NOMO-1 treated with dmso at 0.1 percent for 144 hours (cell line): ENCODE measurements around the gene PAAF1.

ENCODE experiments used
- DNase-seq: peaks from one replicate; lab custom pipeline; 2025; ENCODE audit not compliant: unreplicated experiment; lab: John Stamatoyannopoulos, UW

The PAAF1 gene

GRCh38 chr11:73969991-73970800 lies 93.4 kb downstream of the PAAF1 start:
- DNase-seq = no peak

GRCh38 chr11:73971175-73971719 lies 94.4 kb downstream of the PAAF1 start:
- no peak for DNase-seq

DNA sequence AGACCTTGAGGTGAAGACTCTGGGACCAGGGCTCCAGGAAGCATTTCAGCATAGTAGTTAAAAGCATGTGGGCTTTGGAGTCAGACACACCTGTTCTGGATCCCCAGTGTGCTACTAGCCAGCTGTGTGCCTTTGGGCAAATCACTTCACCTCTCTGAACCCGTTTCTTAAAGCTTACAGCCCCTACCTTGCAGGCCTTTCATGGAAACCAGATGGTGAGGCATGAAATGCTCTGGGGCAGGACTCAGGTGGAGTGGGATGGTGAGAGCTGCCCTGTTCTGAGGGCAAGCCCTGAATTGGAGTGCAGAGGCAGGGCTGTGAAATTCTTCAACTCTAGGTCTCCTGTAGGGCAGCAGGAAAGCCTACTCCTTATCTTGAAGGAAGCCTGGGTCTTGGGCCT lies 95.4 kb downstream of the PAAF1 start:
- no peak for DNase-seq

GRCh38 chr11:73972620-73973449 lies 96.0 kb downstream of the PAAF1 start:
- no peak for DNase-seq

GRCh38 chr11:73974604-73975478 lies 98.0 kb downstream of the PAAF1 start:
- DNase-seq = no peak

GRCh38 chr11:73975479-73975757 lies 98.6 kb downstream of the PAAF1 start:
- DNase-seq = no peak

DNA sequence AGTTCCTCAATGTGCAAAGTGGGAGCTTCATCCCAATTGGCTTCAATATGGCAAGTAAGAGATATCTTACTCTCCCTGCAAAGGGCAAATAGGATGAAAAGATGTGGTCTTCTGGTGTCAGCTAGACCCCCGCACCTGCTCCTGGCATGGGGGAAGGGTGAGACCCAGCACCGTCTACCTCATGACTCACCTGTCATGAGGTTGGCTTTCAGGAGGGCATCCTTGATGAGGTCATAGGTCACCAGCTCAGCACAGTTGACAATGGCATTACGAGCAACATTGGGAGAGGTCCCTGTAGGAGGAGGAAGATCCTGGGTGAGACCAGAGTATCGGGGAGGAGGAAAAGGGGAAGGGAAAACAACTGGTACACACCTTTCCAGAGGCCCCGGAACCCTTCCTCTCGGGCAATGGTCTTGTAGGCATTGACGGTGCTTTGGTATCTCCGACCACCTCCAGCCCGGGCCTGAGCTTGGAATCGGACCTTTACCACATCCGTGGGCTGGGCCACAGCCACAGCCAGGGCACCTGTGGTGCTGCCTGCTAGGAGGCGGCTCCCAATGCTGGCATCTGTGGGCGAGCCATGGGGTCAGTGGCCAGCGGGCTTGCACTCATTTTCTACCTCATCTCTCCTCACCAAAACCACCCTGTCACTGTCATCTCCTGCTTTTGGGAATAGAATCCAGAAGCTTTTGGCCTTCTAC lies 99.8 kb downstream of the PAAF1 start:
- no peak for DNase-seq

GRCh38 chr11:73977856-73978519 lies 101.2 kb downstream of the PAAF1 start:
- no peak for DNase-seq

- no peak for DNase-seq
Measured at GRCh38 chr11:73978576-73979086, 101.8 kb downstream of the PAAF1 start.

GRCh38 chr11:73980001-73980961 lies 103.5 kb downstream of the PAAF1 start:
- peak; percentile 75 for DNase-seq
